B cell (primary cell): Measurements from ENCODE around the gene HTR6. TPM values are rescaled to one million over a fixed set of nuclear protein-coding genes. Genes with fewer than 3 reads are reported as not detected.

Source experiments
- ATAC-seq: fragments of 200-7000 bp; cut with Tn5 transposase; one replicate; pipeline ENCODE4 v1.10.0; 2021; ENCODE audit warnings: low read depth, mild to moderate bottlenecking, moderate number of reproducible peaks, moderate library complexity
- CTCF ChIA-PET: fragments of 350-600 bp; sonication (Branson Sonifier 250); formaldehyde crosslinking; loops from one replicate; lab custom pipeline; 2021; ENCODE audit warnings: antibody characterized with exemption, inconsistent platforms; lab: Charles Lee
- POLR2A ChIA-PET: fragments of 350-600 bp; sonication (Branson Sonifier 250); formaldehyde crosslinking; loops from one replicate; lab custom pipeline; 2021; ENCODE audit warnings: antibody characterized with exemption; lab: Charles Lee
- DNase-seq: peaks from one replicate; pipeline ENCODE4 v3.0.0; 2013
- H2AFZ ChIP-seq: 2 replicates; pipeline ENCODE4 v1.6.1; 2012; ENCODE audit warnings: mild to moderate bottlenecking, low read depth, low read length; ENCODE audit not compliant: insufficient read depth, poor library complexity, severe bottlenecking
- H3K27ac ChIP-seq, 2 donors: 1 replicate in 1 of 2; 2 replicates in 1 of 2; pipeline ENCODE4 v1.5.1; 2012 to 2013; ENCODE audit warnings: low read length in 2 of 2, mild to moderate bottlenecking in 2 of 2, moderate library complexity in 1 of 2
- H3K27me3 ChIP-seq, 4 experiments: fragments of 200-600 bp in 1 of 4; sonication (generic) in 1 of 4; replicated peaks in 1 of 4; 1 replicate in 2 of 4; 2 replicates in 2 of 4; pipeline versions ENCODE4 v1.6.1 to v1.7.0; 2013 to 2016; ENCODE audit warnings: low read length in 3 of 4, mild to moderate bottlenecking in 2 of 4, mixed read lengths in 1 of 4, moderate library complexity in 1 of 4; ENCODE audit not compliant: insufficient read depth in 4 of 4, control insufficient read depth in 3 of 4; ENCODE audit errors: control extremely low read depth in 1 of 4
- H3K36me3 ChIP-seq, 2 experiments: replicated peaks in 1 of 2; 1 replicate in 1 of 2; 2 replicates in 1 of 2; pipeline versions ENCODE4 v1.6.1 to v1.7.1; 2013; ENCODE audit warnings: low read length in 1 of 2; ENCODE audit not compliant: insufficient read depth in 2 of 2, control insufficient read depth in 1 of 2; ENCODE audit errors: control extremely low read depth in 1 of 2, extremely low read depth in 1 of 2
- H3K4me1 ChIP-seq, 2 donors: fragments of 200-600 bp in 1 of 2; sonication (generic) in 1 of 2; 1 replicate in 1 of 2; 2 replicates in 1 of 2; pipeline versions ENCODE4 v1.5.1 to v1.6.1; 2013 to 2017; ENCODE audit warnings: low read length in 2 of 2; ENCODE audit not compliant: control insufficient read depth in 2 of 2, insufficient read depth in 2 of 2
- H3K4me2 ChIP-seq: replicated peaks from 2 replicates; pipeline ENCODE3; 2012; ENCODE audit warnings: mild to moderate bottlenecking, low read depth, low read length; ENCODE audit not compliant: poor library complexity, severe bottlenecking
- H3K4me3 ChIP-seq, 5 experiments: fragments of 200-600 bp in 1 of 5; sonication (generic) in 1 of 5; 1 replicate in 3 of 5; 2 replicates in 2 of 5; pipeline versions ENCODE4 v1.5.1 to v1.7.0; 2011 to 2016; ENCODE audit warnings: low read length in 4 of 5, mild to moderate bottlenecking in 4 of 5, low read depth in 2 of 5, control low read depth in 1 of 5, moderate library complexity in 1 of 5; ENCODE audit not compliant: insufficient read depth in 1 of 5; ENCODE audit errors: control extremely low read depth in 1 of 5, extremely low read depth in 1 of 5
- H3K79me2 ChIP-seq: fragments of 200-600 bp; sonication (generic); one replicate; pipeline ENCODE4 v1.6.0; 2016; ENCODE audit warnings: low read length; ENCODE audit not compliant: control insufficient read depth, insufficient read depth
- H3K9ac ChIP-seq: fragments of 200-600 bp; sonication (generic); 2 replicates; pipeline ENCODE4 v1.6.1; 2017; ENCODE audit warnings: mild to moderate bottlenecking, low read length, moderate library complexity
- H3K9me3 ChIP-seq, 3 donors: one replicate each; pipeline versions ENCODE4 v1.6.1 to v1.7.1; 2013; ENCODE audit warnings: low read length in 2 of 3; ENCODE audit not compliant: control insufficient read depth in 2 of 3, insufficient read depth in 1 of 3; ENCODE audit errors: control extremely low read depth in 1 of 3
- H4K20me1 ChIP-seq: 2 replicates; pipeline ENCODE4 v1.6.0; 2012; ENCODE audit warnings: mild to moderate bottlenecking, low read length; ENCODE audit not compliant: insufficient read depth, control insufficient read depth, poor library complexity, severe bottlenecking
- H3K27ac Mint-ChIP-seq: one replicate; pipeline ENCODE4 v1.8.0; 2021; ENCODE audit warnings: mixed read lengths
- H3K27me3 Mint-ChIP-seq: one replicate; pipeline ENCODE4 v1.8.0; 2021; ENCODE audit warnings: mixed read lengths
- H3K4me1 Mint-ChIP-seq: one replicate; pipeline ENCODE4 v1.8.0; 2021; ENCODE audit warnings: mixed read lengths
- H3K4me3 Mint-ChIP-seq: one replicate; pipeline ENCODE4 v1.8.0; 2021; ENCODE audit warnings: mixed read lengths
- H3K9me3 Mint-ChIP-seq: one replicate; pipeline ENCODE4 v1.8.0; 2022; ENCODE audit warnings: mixed read lengths; ENCODE audit not compliant: insufficient read depth
- CTCF ChIP-seq: fragments of 200-600 bp; IDR thresholded peaks from one replicate; pipeline ENCODE4 v1.8.0; 2022; ENCODE audit warnings: antibody characterized with exemption, mild to moderate bottlenecking
- EZH2 ChIP-seq: IDR thresholded peaks from 2 replicates; pipeline ENCODE4 v1.6.1; 2012; ENCODE audit warnings: borderline replicate concordance, low read depth, mild to moderate bottlenecking, moderate library complexity, low read length; ENCODE audit not compliant: insufficient read depth, poor library complexity, severe bottlenecking
- WGBS: methylation state at CpG from one replicate; pipeline ENCODE4 v1.1.5; 2013; ENCODE audit warnings: missing lambda C conversion rate; ENCODE audit not compliant: insufficient coverage; 5-methylcytosine and 5-hydroxymethylcytosine counted together
- intact Hi-C: fragments of 100-400 bp; cut with micrococcal nuclease; formaldehyde crosslinking; loops from one replicate; pipeline ENCODE4 v1.10.0; 2022
- polyA plus RNA-seq: library from polyadenylated mRNA; depleted of rRNA; stranded (reverse); fragments of >200 nt; gene quantifications from 2 replicates; pipeline ENCODE4 v1.2.3, GENCODE V29; 2012
- total RNA-seq, 2 donors: library from RNA; stranded (reverse); fragments of 120-200 nt in 1 of 2; gene quantifications; 1 replicate in 1 of 2; 2 replicates in 1 of 2; pipeline versions ENCODE4 v1.2.3 to v1.2.4, GENCODE V29; 2013 to 2022

HTR6 gene
- total and polyA plus RNA-seq, 2 donors (not counting 1 experiment from before 2014, with no cell fraction given), result not detected

DNA sequence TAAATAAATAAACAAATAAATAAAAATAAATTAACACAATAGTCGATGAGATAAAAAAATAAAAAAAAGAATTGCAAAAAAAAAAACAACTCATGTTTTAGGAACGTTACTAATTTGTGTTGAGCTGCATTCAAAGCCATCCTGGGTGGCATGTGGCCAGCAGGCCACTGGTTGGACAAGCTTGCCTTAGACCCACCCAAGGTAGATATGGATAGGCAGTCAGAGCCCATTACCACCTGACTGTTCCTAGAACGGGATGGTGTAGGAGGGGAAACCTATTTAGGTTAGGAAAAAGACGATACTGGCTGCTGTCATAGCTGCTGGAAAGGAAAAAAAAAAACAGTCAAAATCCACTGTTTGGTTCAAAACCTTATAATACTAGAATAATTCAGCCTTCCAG, 40.8 kb downstream of the HTR6 start:
- H3K4me2 ChIP-seq, result no peak overlapping the region
- POLR2A ChIA-PET, result no interaction called here
- H3K4me3 ChIP-seq, result no peak overlapping the region
- H3K9me3 ChIP-seq, result no peaks in the 10 kb centered on the region
- H2AFZ ChIP-seq, result no peak overlapping the region
- no peaks in the 10 kb centered on the region for H4K20me1 ChIP-seq
- CTCF ChIA-PET, result interaction anchor here (0.6 to 3.9 kb wide), 6 partner anchors 11 to 327 kb away, joined by 3 to 49 read pairs (median 4); no protein-coding TSS in a partner anchor
- no peak overlapping the region for H3K27ac ChIP-seq
- peaks cover 0 to 3% of the 10 kb centered on the region in 2 experiments for H3K36me3 ChIP-seq
- no peaks in the 10 kb centered on the region for H3K27me3 Mint-ChIP-seq
- no CpG with 5 or more reads among the region's 4 CpGs for WGBS
- no peak overlapping the region for H3K27ac Mint-ChIP-seq
- no peaks in the 10 kb centered on the region for H3K4me1 ChIP-seq
- no peaks in the 10 kb centered on the region for H3K79me2 ChIP-seq
- H3K9me3 Mint-ChIP-seq, result no peaks in the 10 kb centered on the region
- H3K27me3 ChIP-seq, result no peaks in the 10 kb centered on the region
- intact Hi-C loops, result no loop called here
- peaks cover 3% of the 10 kb centered on the region for H3K4me1 Mint-ChIP-seq
- ATAC-seq, result no peak
- H3K9ac ChIP-seq, result no peak overlapping the region
- TF ChIP-seq CTCF, result no peak
- TF ChIP-seq EZH2, result no peak
- no peak for DNase-seq
- H3K4me3 Mint-ChIP-seq, result no peak overlapping the region

GRCh38 chr1:19706136-19706535, 41.5 kb downstream of the HTR6 start:
- H3K9me3 ChIP-seq, result no peaks in the 10 kb centered on the region
- no peaks in the 10 kb centered on the region for H3K4me1 ChIP-seq
- H3K4me3 Mint-ChIP-seq, result no peak overlapping the region
- TF ChIP-seq CTCF (no peak), EZH2 (no peak)
- peaks cover 3% of the 10 kb centered on the region for H3K4me1 Mint-ChIP-seq
- H3K27ac ChIP-seq, result no peak overlapping the region
- H3K9me3 Mint-ChIP-seq, result no peaks in the 10 kb centered on the region
- no peaks in the 10 kb centered on the region for H4K20me1 ChIP-seq
- DNase-seq, result no peak
- H3K27ac Mint-ChIP-seq, result no peak overlapping the region
- intact Hi-C loops, result no loop called here
- no peak overlapping the region for H3K9ac ChIP-seq
- H3K4me3 ChIP-seq, result no peak overlapping the region
- no peak for ATAC-seq
- no peaks in the 10 kb centered on the region for H3K79me2 ChIP-seq
- no peak overlapping the region for H3K4me2 ChIP-seq
- no peak overlapping the region for H2AFZ ChIP-seq
- CTCF ChIA-PET, result interaction anchor here (0.7 to 3.9 kb wide), 4 partner anchors 8 to 45 kb away, joined by 3 to 49 read pairs (median 6); no protein-coding TSS in a partner anchor
- H3K36me3 ChIP-seq, result peaks cover 0 to 3% of the 10 kb centered on the region in 2 experiments
- POLR2A ChIA-PET, result no interaction called here
- H3K27me3 ChIP-seq, result no peaks in the 10 kb centered on the region
- no peaks in the 10 kb centered on the region for H3K27me3 Mint-ChIP-seq
- whole genome bisulfite sequencing, result 100% methylated on average over 1 of the region's 4 CpGs
